Esophagus muscularis mucosa (tissue), 3 donors: ENCODE results near the gene MAL.

Source experiments
- CTCF ChIP-seq, 3 experiments: fragments of 200-600 bp in 2 of 3; fragments of 450-650 bp in 1 of 3; sonication (generic) in 2 of 3; IDR thresholded peaks; one replicate each; pipeline ENCODE4 v1.5.1; 2017 to 2019; ENCODE audit warnings: antibody characterized with exemption in 3 of 3, mild to moderate bottlenecking in 2 of 3, moderate library complexity in 1 of 3
- POLR2A ChIP-seq: fragments of 450-650 bp; IDR thresholded peaks from one replicate; pipeline ENCODE4 v1.6.1; 2017; ENCODE audit warnings: antibody characterized with exemption, moderate library complexity, mild to moderate bottlenecking, low read depth

GRCh38 chr2:95044601-95045000, 19.1 kb downstream of the MAL start:
- TF ChIP-seq CTCF (IDR thresholded peaks at IDR 0.05): no peak
- TF ChIP-seq POLR2A: no peak
